Fibroblast of gingiva (primary cell): ENCODE data around the gene SERTAD4.

Source experiments
- DNase-seq: peaks from one replicate; pipeline ENCODE4 v3.0.0-alpha.2; 2011; ENCODE audit warnings: low read depth

Gene SERTAD4

GRCh38 chr1:210260096-210260495 lies 27.5 kb downstream of the SERTAD4 start:
- DNase-seq: no peak

GRCh38 chr1:210262167-210262896 lies 29.7 kb downstream of the SERTAD4 start:
- DNase-seq: peak; percentile 80

DNA sequence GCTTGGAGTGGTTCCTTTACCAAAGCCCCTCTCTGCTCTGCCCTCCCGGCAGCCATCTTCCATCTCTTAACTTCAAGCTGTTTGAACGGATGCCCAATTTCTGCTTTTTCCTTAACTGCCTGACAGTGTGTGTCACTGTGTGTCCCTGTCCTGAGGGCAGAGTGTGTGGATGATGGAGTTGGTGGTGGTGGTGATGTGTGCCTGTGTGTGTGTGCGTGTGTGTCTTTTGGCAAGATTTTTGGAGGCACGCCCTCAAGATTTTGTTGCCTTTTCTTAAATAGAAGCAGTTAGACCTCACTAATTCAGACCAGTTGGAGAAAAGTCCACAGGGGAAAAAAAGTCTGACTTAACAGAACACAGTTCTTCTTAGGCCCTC lies 30.3 kb downstream of the SERTAD4 start:
- DNase-seq: peak; percentile 76

GRCh38 chr1:210263963-210264362 lies 31.4 kb downstream of the SERTAD4 start:
- DNase-seq: no peak

GRCh38 chr1:210264496-210265380 lies 32.1 kb downstream of the SERTAD4 start:
- no peak for DNase-seq

- DNase-seq: peak; percentile 55
These were observed 32.9 kb downstream of the SERTAD4 start for GRCh38 chr1:210265392-210265955.

DNA sequence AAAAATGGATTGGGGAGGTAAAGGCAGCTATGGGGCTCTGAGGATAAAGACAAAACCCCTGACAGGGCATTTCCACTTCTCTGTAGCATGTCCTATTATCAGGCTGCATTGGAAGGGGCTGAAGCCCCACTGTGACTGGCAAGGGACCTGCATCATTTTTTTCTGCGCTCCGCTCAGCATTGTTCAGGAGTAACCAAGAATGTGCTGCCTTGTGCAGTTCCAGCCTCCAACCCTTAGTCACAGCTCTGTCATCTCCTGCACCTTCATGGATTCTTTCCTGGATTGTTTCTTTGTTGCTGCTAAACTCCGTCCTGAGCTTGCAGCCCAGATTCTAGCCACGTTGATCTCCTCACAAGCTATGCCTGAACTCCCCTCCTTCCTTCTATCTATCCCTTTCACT lies 37.4 kb downstream of the SERTAD4 start:
- DNase-seq: no peak

DNA sequence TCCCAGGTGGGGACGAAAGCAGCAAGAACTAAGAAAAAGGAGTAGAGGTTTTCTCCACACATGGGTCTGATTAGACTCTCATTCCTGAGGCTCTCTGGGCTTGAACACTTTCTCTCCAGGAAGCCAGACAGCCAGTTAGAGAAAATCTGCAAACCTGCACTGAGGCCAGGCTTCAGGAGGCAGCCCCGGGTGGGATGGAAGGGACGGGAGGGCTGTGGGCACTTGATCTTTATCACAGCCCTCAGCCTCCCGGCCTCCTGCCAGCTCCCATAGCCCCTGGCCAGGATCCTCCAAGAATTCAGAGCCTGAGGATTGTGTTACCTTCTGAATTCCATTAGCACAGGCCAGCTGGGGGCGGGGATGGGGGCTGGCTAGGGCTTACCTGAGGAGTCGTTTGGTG lies 40.1 kb downstream of the SERTAD4 start:
- DNase-seq: no peak

DNA sequence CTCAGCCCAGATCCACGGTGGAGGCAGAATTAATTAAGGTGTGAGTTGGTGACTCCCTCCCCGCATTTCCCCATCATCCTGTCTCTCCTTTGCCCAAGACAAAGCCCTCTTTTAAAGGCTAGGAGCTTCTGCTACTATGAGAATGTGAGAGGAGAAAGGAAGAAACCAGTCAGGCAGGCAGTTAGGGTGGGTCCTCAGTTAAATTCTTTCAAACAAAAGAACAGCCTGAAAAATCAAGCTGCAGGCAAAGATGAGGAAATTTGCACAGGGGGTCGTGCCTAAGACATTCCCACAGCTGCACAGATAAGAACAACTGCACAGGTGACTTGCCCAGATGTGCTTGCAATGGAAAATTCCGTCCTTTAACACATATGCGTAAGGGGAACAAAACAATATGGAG lies 47.6 kb downstream of the SERTAD4 start:
- DNase-seq: no peak

DNA sequence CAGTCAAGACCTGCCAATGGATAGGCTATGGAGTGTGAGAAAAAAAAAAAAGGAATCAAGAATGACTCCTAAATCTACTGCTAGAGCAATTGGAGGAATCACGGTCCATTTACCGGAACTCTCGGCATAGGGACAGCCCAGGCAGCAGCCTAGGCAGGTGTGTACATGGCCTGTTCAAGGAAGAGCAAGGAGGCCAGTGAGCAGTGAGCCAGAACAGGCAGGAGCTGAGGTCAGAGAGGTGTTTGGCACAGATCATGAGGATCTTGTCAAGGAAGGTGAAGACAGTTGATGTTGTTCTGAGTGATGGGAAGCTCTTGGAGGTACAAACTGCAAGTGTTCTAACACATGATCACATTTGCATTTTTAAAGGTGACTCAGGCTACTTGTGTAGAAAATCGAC lies 55.5 kb downstream of the SERTAD4 start:
- no peak for DNase-seq

DNA sequence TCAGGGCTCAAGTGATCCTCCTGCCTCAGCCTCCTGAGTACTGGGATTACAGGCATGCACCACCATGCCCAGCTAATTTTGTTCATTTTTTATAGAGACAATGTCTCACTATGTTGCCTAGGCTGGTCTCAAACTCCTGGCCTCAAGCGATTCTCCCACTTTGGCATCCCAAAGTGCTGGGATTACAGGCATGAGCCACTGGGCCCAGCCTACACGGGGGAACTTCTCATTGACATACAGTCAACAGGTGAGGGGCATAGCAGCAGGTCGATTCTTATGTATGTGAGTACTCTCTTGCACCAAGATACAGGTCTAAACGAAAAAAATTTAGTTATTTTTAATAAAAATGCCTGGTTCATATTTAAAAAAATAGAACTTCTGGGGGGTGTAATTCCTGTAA lies 56.7 kb downstream of the SERTAD4 start:
- DNase-seq: no peak

DNA sequence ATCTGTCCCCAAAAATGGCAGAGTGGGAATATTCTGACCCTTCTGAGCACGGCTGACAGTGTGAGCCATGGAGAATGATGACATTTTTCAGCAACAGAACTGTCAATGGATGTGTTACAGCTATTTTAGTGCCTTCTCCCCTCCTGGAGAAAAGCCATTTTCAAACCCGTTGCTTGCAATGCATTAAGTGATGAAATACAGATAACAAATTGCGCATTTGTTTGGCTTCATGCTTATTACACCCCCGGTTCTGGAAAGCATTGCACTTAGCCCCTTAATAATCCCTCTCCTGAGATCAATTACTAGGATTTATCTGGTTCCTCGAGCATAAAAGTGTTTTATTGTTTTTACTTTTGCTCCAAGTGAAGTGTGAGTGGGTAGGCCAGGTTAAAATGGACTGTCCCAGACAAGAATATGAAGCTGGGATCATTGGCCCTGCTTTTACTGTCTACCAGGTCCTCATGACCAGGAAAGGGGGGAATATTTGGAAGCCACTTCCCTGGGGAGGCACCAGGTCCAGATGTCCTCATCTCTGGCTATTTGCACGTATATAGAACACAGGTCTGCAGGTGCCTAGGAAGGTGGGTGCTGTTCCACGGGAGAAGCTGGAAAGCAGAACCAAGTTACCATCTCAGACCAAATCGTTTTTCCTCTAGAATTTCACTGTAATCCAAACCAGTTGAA lies 58.6 kb downstream of the SERTAD4 start:
- DNase-seq: no peak

GRCh38 chr1:210291786-210292230 lies 59.2 kb downstream of the SERTAD4 start:
- peak; percentile 90 for DNase-seq

DNA sequence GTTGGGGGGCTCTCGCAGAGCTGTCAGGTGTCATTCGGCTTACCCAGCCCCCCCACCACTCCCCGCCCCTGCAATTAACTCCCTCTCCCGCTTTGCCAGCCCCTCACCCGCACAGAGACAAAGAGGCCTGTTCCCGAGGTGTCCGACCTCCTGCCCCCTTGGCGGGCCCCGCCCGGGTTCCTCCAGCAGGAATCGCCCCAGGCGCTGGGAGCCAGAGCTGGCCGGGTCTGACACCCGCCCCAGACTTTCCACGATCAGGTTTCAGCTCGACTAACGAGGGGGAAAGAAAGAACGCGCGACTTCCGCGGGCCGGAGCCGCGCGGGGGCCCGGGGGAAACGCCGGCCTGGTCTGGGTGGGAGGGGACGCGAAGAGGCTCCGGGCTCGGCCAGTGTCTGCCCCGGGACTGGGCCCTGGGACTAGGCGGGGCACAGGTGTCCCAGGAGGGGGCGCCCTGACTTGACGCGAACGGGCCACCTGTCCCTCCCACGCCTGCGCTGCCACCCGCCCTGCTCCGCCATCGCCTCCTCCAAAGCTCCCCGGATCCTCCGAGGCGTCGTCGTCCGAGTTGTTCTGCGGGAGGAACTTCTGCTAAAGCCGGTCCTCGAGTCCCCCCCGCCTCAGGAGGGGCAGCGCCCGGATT lies 59.8 kb downstream of the SERTAD4 start:
- DNase-seq: peak; percentile 29

GRCh38 chr1:210293171-210293607 lies 60.6 kb downstream of the SERTAD4 start:
- DNase-seq: peak; percentile 86

DNA sequence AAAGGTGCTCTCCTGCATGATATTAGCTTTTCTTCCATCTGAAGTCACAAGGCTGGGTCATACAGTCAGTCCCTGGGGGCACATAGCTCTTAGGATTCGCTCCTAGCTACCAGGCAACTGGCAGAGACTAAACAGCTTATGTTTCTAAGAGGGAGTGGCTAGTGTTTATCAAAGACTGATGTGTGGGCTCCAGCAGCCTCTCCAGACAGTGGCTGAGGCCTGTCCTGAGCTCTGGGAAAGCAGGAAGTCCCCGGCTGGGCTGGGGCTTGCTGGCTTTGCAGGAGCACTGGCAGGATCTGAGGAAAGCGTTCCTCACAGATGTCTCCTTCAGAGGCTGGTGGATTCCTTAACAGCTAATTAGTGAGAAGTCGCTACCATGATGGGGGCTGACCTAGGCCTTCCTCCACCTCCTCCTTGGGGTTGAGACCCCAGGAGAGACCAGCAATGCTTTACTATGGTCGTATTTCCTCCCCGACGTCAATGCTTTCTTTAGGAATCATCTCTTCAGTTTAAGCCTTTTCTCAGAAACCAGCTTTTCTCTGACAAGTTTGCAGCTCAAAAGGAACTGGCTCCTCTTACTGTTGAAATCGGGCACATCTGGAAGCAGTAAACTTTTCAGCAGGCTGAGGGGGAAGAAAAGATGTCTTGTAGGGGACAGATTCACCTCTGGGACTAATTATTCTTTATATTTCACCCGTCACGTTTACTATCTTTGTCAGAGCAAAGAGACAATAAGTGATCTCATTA lies 62.6 kb downstream of the SERTAD4 start:
- DNase-seq: peak; percentile 63
